Astrocyte of the cerebellum (primary cell): ENCODE measurements around the gene OSTF1.

Experiments used
- DNase-seq: peaks from one replicate; pipeline ENCODE4 v3.0.0-alpha.2; 2011; ENCODE audit warnings: low read depth
- H3K4me3 ChIP-seq: 2 replicates; pipeline ENCODE4 v1.5.1; 2011; ENCODE audit warnings: mild to moderate bottlenecking, low read depth, low read length, moderate library complexity
- in situ Hi-C: cut with HindIII; loops from 2 replicates; pipeline ENCODE4 v1.10.0; 2017; ENCODE audit warnings: low sequenced_read_pairs
- TF ChIP-seq, protein P1 (sequence below): IDR thresholded peaks from 2 replicates; pipeline ENCODE4 v1.5.1; 2012; ENCODE audit warnings: low read length, low read depth, moderate library complexity, mild to moderate bottlenecking; ENCODE audit errors: missing control alignments

Gene OSTF1, protein sequence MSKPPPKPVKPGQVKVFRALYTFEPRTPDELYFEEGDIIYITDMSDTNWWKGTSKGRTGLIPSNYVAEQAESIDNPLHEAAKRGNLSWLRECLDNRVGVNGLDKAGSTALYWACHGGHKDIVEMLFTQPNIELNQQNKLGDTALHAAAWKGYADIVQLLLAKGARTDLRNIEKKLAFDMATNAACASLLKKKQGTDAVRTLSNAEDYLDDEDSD

DNA sequence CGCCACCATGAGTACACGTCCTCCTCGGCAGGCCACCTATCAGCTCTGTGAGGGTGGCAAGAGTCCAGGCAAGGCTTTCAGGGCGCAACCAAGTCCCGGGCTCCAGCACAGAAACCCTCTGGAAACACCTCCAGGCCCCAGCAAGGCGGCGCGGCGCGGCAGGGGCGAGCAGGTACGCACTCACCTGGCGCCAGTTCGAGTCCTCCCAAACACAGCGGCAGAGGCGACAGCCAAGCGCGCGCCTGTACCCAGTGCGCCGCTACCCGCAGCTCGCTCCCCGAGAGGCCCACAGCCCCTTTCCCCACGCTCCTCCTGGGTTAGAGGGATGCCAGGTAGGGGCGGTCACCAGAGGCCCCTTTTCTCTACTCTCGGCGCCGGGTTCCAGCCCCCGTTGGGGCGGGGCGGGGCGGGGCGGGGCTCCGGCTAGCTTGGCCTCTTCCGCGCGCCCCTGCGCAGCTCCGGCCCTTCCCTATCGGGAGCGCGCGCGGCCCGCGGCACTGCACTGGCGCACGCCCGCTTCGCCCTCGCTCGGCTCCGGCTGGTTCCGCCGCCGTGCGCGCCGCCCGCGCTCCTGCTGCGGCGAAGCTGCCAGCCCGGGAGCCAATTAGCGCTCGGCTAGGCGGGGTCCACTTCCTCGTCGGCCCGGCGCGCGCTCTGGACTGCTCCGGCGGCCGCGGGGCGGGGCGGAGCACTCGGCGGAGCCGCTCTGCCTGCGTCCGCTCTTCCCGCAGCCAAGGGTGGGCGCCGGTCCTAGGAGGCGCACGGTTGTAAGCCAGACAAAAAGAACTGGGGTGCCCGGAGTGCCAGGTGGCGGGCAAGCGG lies at the start of gene OSTF1, which contains the start of gene NMRK1:
OSTF1 (plus strand) TSS at position 691 of the 822 bp plus-strand sequence. CDS start 179 bp downstream, outside the sequence.
NMRK1 (minus strand) TSS at position 332 of the 822 bp plus-strand sequence. CDS start 5,040 bp downstream, outside the sequence.
- TF ChIP-seq, protein P1, sequence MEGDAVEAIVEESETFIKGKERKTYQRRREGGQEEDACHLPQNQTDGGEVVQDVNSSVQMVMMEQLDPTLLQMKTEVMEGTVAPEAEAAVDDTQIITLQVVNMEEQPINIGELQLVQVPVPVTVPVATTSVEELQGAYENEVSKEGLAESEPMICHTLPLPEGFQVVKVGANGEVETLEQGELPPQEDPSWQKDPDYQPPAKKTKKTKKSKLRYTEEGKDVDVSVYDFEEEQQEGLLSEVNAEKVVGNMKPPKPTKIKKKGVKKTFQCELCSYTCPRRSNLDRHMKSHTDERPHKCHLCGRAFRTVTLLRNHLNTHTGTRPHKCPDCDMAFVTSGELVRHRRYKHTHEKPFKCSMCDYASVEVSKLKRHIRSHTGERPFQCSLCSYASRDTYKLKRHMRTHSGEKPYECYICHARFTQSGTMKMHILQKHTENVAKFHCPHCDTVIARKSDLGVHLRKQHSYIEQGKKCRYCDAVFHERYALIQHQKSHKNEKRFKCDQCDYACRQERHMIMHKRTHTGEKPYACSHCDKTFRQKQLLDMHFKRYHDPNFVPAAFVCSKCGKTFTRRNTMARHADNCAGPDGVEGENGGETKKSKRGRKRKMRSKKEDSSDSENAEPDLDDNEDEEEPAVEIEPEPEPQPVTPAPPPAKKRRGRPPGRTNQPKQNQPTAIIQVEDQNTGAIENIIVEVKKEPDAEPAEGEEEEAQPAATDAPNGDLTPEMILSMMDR: peak; percentile 5
- H3K4me3 ChIP-seq: peak within 1 kb of the TSS; percentile 92
- DNase-seq: peak; percentile 91
- in situ Hi-C loops: no loop called here

DNA sequence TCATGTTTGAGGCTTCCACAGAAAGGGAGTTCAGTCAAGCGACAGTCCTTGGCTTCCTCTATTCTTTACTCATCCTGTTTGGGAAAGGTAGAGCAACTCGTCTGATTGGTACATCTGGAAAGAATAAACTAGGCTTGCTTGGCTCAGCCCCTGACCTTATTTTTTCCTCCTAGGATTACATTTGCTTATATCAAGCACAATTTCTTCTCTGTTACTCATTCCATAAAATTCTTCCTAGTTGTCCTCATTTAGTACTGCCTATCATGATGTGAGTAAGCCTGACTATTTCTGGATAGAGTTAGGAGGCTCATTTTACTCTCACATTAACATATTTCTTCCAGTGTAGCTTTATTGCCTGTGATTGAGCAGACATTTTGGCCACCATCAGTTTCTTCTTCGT lies 49.3 kb upstream of the OSTF1 start:
- in situ Hi-C loops: no loop called here
- TF ChIP-seq, protein P1: no peak
- no peak overlapping the region for H3K4me3 ChIP-seq
- no peak for DNase-seq

GRCh38 chr9:75039801-75040200 lies 48.5 kb upstream of the OSTF1 start:
- no peak for DNase-seq
- TF ChIP-seq, protein P1: no peak
- H3K4me3 ChIP-seq: no peak overlapping the region
- in situ Hi-C loops: no loop called here

GRCh38 chr9:75041041-75041440 lies 47.3 kb upstream of the OSTF1 start:
- TF ChIP-seq, protein P1: no peak
- DNase-seq: no peak
- no peak overlapping the region for H3K4me3 ChIP-seq
- in situ Hi-C loops: no loop called here

DNA sequence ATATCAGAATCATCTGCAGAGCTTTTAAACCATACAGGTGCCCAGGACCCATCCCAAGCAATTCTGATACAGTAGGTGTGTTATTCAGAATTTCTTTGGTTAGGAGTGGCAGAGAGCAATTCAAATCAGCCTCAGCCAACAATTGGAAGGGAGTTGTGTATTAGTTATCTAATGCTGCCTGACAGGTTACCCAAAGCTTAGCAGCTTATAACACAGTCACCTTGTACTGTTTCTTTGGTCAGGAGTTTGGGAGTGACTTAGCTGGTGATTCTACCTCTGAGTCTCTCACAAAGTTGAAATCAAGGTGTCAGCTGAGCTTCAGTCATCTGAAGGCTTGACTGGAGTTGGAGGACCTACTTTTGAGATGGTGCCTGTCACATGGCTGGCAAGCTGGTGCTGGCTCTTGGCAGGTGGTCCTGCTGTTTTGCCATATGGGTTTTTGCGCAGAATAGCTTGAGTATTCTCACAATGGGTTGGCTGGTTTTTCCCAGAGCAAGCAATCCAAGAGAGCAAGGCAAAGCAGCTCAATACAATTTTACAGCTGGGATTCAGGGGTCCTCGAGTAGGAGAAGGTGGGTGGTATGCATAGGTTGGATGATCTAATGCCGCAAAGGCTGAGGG lies 41.5 kb upstream of the OSTF1 start:
- in situ Hi-C loops: no loop called here
- TF ChIP-seq, protein P1: no peak
- DNase-seq: no peak
- H3K4me3 ChIP-seq: no peak overlapping the region

- DNase-seq: no peak
- no peak overlapping the region for H3K4me3 ChIP-seq
- in situ Hi-C loops: no loop called here
- TF ChIP-seq, protein P1: no peak
These were observed 40.8 kb upstream of the OSTF1 start for GRCh38 chr9:75047506-75047905.
